Cardiac muscle cell (in vitro differentiated cells and primary cell): ENCODE data around the gene KRTAP10-5. TPM values are rescaled to one million over a fixed set of nuclear protein-coding genes. Genes with fewer than 3 reads are reported as not detected.

Experiments
- DNase-seq, 2 donors: peaks; one replicate each; pipeline versions ENCODE4 v3.0.0 to v3.0.0-alpha.2; 2010 to 2017; ENCODE audit warnings: low read depth in 1 of 2, low spot score in 1 of 2
- H3K27ac ChIP-seq: fragments of 200-600 bp; sonication (generic); 2 replicates; pipeline ENCODE4 v1.5.1; 2016
- H3K27me3 ChIP-seq: fragments of 200-600 bp; sonication (generic); 2 replicates; pipeline ENCODE4 v1.6.0; 2016; ENCODE audit warnings: control low read depth
- H3K36me3 ChIP-seq: fragments of 200-600 bp; sonication (generic); 2 replicates; pipeline ENCODE4 v1.5.1; 2016; ENCODE audit warnings: control low read depth
- H3K4me1 ChIP-seq: fragments of 200-600 bp; sonication (generic); 2 replicates; pipeline ENCODE4 v1.8.1; 2017; ENCODE audit warnings: low read depth, mild to moderate bottlenecking, mixed run types
- H3K4me3 ChIP-seq: fragments of 200-600 bp; sonication (generic); 2 replicates; pipeline ENCODE4 v1.5.1; 2016; ENCODE audit warnings: mild to moderate bottlenecking
- H3K9me3 ChIP-seq: fragments of 200-600 bp; sonication (generic); 2 replicates; pipeline ENCODE4 v1.5.1; 2017; ENCODE audit warnings: low read depth, mild to moderate bottlenecking, control low read depth
- CTCF ChIP-seq: IDR thresholded peaks from 2 replicates; pipeline ENCODE4 v1.5.1; 2012; ENCODE audit warnings: low read depth, mild to moderate bottlenecking, low read length
- polyA plus RNA-seq: library from polyadenylated mRNA; unstranded; fragments of >200 nt; fragmentation: Nextera tagmentation; extraction: Ambion mirVana; gene quantifications from 2 replicates; pipeline ENCODE4 v1.2.1, GENCODE V29; 2016
- total RNA-seq: library from RNA; depleted of rRNA; stranded (reverse); fragments of >200 nt; gene quantifications from 2 replicates; pipeline ENCODE4 v1.2.3, GENCODE V29; 2016

KRTAP10-5 gene
- total and polyA plus RNA-seq, 2 experiments from 2014 or later: not detected

GRCh38 chr21:44557491-44558328, 22.7 kb downstream of the KRTAP10-5 start:
- H3K27ac ChIP-seq: no peak overlapping the region
- H3K4me1 ChIP-seq: no peaks in the 10 kb centered on the region
- no peak overlapping the region for H3K4me3 ChIP-seq
- no peak for DNase-seq
- no peak for TF ChIP-seq CTCF
- H3K9me3 ChIP-seq: no peaks in the 10 kb centered on the region
- no peaks in the 10 kb centered on the region for H3K36me3 ChIP-seq
- no peaks in the 10 kb centered on the region for H3K27me3 ChIP-seq

GRCh38 chr21:44556879-44557278, 23.5 kb downstream of the KRTAP10-5 start:
- no peaks in the 10 kb centered on the region for H3K4me1 ChIP-seq
- H3K27me3 ChIP-seq: no peaks in the 10 kb centered on the region
- no peak for DNase-seq
- no peak overlapping the region for H3K4me3 ChIP-seq
- H3K9me3 ChIP-seq: no peaks in the 10 kb centered on the region
- no peak for TF ChIP-seq CTCF
- H3K36me3 ChIP-seq: no peaks in the 10 kb centered on the region
- no peak overlapping the region for H3K27ac ChIP-seq

- TF ChIP-seq CTCF: no peak
- Histone ChIP-seq H3K27me3 (no peaks in the 10 kb centered on the region), H3K4me3 (no peak overlapping the region), H3K36me3 (no peaks in the 10 kb centered on the region), H3K27ac (no peak overlapping the region), H3K9me3 (no peaks in the 10 kb centered on the region), H3K4me1 (no peaks in the 10 kb centered on the region)
- no peak for DNase-seq
Measured at GRCh38 chr21:44555200-44555875, 25.1 kb downstream of the KRTAP10-5 start.

- H3K4me1 ChIP-seq: peaks cover 14% of the 10 kb centered on the region
- no peaks in the 10 kb centered on the region for H3K36me3 ChIP-seq
- DNase-seq: no peak
- TF ChIP-seq CTCF: no peak
- H3K27ac ChIP-seq: no peak overlapping the region
- no peaks in the 10 kb centered on the region for H3K27me3 ChIP-seq
- no peak overlapping the region for H3K4me3 ChIP-seq
- no peaks in the 10 kb centered on the region for H3K9me3 ChIP-seq
Measured at GRCh38 chr21:44552681-44553080, 27.7 kb downstream of the KRTAP10-5 start.

- H3K9me3 ChIP-seq: no peaks in the 10 kb centered on the region
- no peak for TF ChIP-seq CTCF
Measured at GRCh38 chr21:44552136-44552535, 28.3 kb downstream of the KRTAP10-5 start.

More at GRCh38 chr21:44552136-44552535, 28.3 kb downstream of the KRTAP10-5 start:
- Histone ChIP-seq H3K4me1 (peaks cover 14% of the 10 kb centered on the region), H3K4me3 (no peak overlapping the region), H3K27ac (no peak overlapping the region), H3K36me3 (no peaks in the 10 kb centered on the region), H3K27me3 (no peaks in the 10 kb centered on the region)
- no peak for DNase-seq
